AG09309 (cell line): ENCODE data around the gene CRTAC1.

Experiments used
- DNase-seq: peaks from one replicate; pipeline ENCODE4 v3.0.0-alpha.2; 2010; ENCODE audit warnings: low read depth
- H3K4me3 ChIP-seq: 2 replicates; pipeline ENCODE4 v1.5.1; 2011; ENCODE audit warnings: mild to moderate bottlenecking, low read depth, low read length, moderate library complexity; ENCODE audit not compliant: control insufficient read depth
- CTCF ChIP-seq: IDR thresholded peaks from 2 replicates; pipeline ENCODE4 v1.5.1; 2011; ENCODE audit warnings: mild to moderate bottlenecking, low read depth, low read length, inconsistent platforms; ENCODE audit not compliant: insufficient read depth, control insufficient read depth; ENCODE audit errors: missing control alignments

CRTAC1 gene

DNA sequence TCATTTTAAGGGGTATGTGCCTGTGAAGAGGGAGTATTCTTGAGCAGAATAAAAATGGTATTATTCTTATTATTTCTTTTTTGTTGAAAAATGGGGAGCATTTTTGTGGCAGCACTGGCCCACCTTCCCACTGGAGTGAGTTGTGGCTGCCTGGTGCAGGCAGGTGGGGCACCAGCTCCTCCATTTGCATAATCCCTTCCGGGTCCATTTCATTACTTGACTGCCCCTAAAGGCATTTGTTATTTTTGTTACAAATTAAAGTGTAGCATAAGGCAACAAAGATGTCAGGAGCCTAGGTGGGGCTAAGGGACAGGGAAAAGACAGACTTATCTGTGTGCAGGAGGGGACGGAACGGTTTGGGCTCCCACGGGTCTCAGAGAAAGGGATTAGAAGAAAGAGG lies 154.0 kb downstream of the CRTAC1 start:
- DNase-seq, result no peak
- H3K4me3 ChIP-seq, result no peak overlapping the region
- no peak for TF ChIP-seq CTCF

DNA sequence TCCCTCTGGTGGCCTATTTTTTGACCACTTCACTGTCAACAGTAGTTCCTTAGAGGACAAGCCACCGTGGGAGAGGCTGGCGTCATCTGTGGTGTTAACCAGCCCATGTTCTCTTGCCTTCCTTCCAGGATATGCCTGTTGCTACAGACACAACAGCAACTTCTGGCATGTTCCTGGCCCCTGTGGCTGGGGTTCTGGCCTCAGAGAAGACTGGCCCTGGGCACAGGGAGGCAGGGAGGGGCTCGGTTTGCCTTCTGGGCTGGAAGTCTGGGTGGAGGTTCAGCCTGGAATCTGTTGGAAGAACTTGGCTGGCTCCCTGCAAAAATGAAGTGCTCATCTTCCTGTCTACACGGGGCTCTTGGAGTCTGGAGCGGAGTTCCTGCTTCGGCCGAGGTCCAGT lies 155.0 kb downstream of the CRTAC1 start:
- no peak for TF ChIP-seq CTCF
- no peak for DNase-seq

DNA sequence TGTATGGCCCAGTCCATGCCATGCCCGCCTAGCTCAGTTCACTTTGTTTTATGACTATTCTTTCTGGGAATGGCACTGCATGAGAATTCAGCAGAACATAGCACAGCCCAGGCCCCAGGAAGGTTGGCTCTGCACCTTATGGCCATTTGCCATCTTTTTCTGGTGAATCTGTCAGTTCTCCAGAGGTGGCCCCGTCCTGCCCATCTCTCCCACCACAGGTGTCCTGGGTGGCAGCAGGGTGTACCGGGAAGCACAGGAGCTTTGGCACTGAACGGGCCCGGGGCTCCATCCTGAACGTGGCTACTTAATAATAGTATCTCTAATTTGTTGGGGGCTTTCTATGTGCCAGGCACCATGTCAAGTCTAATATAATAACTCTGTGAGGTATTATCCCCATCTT lies 156.1 kb downstream of the CRTAC1 start:
- no peak for TF ChIP-seq CTCF
- no peak overlapping the region for H3K4me3 ChIP-seq
- no peak for DNase-seq

More for the DNA sequence above, 155.0 kb downstream of the CRTAC1 start:
- H3K4me3 ChIP-seq, result no peak overlapping the region

- no peak for TF ChIP-seq CTCF
- no peak overlapping the region for H3K4me3 ChIP-seq
- no peak for DNase-seq
These were observed 156.9 kb downstream of the CRTAC1 start for GRCh38 chr10:97873569-97873968.

- DNase-seq, result no peak
- TF ChIP-seq CTCF, result no peak
- H3K4me3 ChIP-seq, result no peak overlapping the region
These were observed 159.4 kb downstream of the CRTAC1 start for GRCh38 chr10:97870990-97871389.

DNA sequence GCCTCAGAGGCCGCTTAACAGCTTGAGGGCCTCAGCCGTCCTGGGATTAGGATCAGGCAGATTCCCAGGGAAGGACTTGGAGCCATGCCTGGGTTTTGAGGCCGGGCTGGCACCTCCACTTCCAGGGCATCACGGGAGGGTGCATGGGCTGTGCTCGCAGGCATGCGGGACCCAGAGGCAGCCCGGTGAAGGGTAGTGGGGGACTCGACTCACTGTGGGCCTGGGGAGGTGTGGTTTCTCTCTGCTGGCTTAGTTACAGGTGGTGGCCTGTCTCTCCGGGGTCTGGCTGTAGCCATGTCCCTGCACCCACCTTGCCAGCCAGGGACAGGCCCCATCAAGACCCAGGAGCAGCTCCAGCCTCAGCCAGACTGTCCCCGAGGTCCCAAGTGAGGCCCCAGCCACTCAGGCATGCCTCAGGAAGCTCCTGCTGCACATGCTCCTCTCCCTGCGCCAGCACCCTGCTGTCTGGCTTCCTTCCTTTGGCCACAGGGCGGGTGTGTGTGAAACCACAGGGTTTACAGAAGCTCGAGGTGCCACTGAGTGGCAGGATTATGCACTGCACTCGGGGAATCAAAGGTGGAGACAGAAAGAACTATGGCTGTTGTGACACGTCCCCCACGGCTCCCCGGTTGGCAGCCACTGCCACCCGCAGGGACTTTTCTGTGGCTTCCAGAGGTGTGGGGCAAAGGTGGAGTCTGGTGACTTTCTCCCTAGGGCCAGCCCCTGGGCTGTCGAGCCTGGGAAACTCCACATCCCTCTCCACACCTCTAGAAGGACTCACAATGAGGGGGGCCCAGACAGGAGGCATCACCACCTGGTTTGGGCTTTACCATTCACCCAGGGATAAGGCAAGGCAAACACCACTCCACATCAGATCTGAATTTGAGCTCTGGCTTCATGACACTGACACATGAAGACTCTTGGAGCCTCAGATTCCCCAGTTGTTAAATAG lies 161.1 kb downstream of the CRTAC1 start:
- DNase-seq, result peak; percentile 60
- no peak overlapping the region for H3K4me3 ChIP-seq
- TF ChIP-seq CTCF, result peak; percentile 85
